HG03457 (cell line): ENCODE measurements around the gene TCF19.

ENCODE experiments used
- ATAC-seq: cut with Tn5 transposase; IDR thresholded peaks from one replicate; pipeline ENCODE4 v1.9.1; 2021; ENCODE audit warnings: moderate number of reproducible peaks; ENCODE audit not compliant: unreplicated experiment

Gene TCF19

DNA sequence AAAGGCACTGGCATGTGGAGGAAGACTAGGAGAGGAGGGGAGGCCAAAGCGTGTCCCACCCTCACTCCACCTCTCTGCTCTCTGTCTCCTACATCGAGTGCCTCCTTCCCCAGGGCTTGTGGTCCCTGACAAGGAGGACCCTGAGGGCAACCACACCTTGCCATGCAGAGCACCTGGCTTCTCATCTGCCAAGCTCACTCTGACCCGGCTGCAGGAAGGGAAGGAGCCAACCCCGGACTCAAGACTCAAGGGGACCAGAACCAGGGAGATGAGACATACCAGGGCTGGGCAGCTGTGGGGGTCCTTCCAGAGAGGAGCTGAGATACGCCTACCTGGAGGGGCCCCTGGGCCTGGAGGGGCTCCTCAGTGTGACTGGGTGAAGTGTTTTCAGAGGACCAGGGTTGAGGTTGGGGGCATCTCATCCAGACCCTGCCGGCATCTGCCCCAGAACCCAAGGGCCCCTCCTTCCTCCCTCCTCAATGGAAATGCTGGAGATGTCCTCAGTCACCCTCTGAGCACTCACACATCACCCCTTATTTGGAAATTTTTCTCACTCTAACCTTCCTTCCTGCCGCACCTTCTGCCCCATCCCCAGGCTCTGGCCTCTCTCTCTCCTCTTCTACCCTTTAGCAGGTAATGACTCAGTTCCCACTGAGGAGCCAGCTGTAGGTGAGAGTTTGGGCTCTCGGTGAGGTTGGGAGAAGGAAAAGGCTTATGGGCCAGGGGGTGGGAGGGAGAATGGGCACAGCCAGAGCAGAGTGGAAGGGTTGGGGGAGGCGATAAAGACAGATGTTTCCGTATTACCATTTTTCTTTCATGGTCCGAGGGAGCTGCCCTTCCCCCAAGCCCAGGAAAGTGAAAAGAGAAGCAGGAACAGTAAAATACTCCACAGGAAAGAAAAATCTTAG is 44.1 kb downstream of the TCF19 start:
- no peak for ATAC-seq

DNA sequence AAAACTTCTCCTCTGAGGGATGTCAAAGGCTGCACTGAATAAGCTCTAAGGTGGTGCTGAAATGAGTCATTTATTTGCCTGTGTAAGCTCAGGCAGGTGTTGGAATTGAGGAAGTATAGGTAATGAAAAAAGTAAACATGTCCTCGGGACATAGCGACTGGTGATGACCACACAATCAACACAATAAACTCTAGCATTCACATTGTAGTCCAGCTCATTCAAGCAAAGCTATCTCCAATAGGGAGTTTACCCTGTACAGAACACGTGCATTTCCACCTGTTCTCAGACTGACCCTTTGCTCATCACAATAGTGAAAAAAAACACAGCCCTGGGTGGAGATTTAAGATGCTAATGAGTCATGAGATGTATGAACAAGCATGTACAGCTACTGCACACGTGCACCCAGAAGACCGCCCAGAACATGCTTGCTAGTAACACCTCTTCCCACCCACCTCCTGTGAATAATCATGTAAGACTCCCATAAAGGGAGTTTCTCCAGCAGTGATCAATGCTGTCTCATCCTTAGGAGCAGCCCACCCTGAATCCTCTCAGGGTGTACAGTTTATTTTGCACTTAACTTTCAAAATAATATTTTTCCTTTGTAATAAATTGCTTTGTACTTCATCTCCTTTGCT is 45.1 kb downstream of the TCF19 start:
- peak; percentile 38 for ATAC-seq

DNA sequence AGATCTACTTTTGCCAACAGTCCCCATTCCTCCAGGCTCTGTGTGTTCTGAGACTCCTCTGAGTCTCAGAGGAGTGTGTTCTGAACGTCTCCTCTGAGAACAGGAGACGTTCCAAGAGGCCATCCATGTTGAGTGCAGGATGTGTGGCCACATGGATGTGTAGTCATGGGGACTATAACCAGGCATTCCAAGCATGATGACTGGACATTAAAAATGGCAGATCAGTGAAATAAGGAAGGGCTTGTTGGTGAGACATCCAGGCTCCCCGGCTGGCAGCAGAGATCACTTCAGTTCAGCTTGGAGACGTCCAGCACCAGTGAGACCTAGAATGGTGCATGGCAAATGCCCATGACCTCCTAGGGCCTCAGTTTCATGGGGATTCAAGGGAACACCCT is 46.4 kb downstream of the TCF19 start:
- no peak for ATAC-seq

- ATAC-seq = no peak
These were observed 47.2 kb downstream of the TCF19 start for GRCh38 chr6:31205638-31206037.

- no peak for ATAC-seq
These were observed 50.1 kb downstream of the TCF19 start for GRCh38 chr6:31208506-31208905.

DNA sequence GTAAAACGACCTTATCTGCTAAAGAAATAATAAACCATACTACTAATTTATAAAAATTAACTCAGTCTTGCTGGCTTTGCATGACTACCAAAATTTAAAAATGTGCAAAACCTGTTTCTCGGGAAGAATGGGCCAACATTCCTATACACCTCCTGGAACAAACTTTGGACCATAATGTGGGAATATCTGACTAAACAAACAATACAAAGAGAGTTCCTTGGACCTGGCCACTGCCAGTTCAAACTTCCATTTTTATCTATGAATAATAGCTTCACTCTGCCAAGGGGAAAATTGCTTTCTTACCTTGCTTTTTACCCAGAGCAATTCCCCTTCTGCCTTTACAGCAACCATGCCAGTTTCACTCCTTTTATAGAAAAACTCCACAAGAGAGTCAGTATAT is 50.7 kb downstream of the TCF19 start:
- no peak for ATAC-seq

GRCh38 chr6:31210123-31210522 is 51.7 kb downstream of the TCF19 start:
- ATAC-seq = no peak

DNA sequence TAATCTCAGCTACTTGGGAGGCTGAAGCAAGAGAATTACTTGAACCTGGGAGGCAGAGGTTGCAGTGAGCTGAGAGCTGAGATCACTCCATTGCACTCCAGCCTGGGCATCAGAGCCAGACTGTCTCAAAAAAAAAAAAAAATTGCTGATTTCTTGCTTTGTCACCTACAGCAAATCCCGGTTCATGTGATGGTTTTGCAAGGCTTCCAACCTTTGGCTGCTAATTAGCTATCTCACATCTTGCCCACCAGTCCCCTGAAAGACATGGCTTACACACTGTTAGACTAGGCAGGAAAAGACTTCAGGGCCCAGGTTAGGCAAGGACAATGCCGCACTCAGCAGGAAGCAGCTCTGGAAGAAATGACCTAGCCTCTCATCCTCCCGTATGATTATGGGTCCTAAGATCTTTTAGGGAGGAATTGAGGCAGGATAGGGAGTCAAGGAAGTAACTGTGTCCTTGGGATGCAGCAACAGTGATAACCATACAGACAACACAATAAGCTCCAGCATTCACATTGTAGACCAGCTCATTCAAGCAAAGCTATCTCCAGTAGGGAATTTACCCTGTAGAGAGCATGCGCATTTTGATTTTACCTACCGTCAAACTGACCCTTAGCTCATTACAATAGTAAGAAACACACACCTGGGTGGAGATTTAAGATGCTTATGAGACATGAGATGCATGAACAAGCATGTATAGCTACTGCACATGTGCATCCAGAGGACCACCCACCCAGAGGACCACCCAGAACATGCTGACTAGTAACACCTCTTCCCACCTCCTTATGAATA is 52.5 kb downstream of the TCF19 start:
- no peak for ATAC-seq
